Body of pancreas (tissue), 4 donors: ENCODE results near the gene ATRN.

Experiments
- CTCF ChIP-seq, 7 experiments: fragments of 450-650 bp in 4 of 7; fragments of 200-600 bp in 3 of 7; sonication (generic) in 3 of 7; IDR thresholded peaks; one replicate each; pipeline ENCODE4 v1.5.1; 2016 to 2019; ENCODE audit warnings: antibody characterized with exemption in 7 of 7
- POLR2A ChIP-seq, 3 donors: fragments of 450-650 bp; IDR thresholded peaks; one replicate each; pipeline ENCODE4 v1.6.1; 2016; ENCODE audit warnings: antibody characterized with exemption in 3 of 3, mild to moderate bottlenecking in 2 of 3

GRCh38 chr20:3687655-3688054 lies 216.8 kb downstream of the ATRN start:
- no peak for TF ChIP-seq CTCF (IDR thresholded peaks at IDR 0.05)
- no peak for TF ChIP-seq POLR2A (IDR thresholded peaks at IDR 0.05)
